ENCODE measurements around the gene KCNJ10.

The KCNJ10 gene

GRCh38 chr1:160011781-160012180 lies 58.2 kb downstream of the KCNJ10 start:
- Histone ChIP-seq H3K4me3 (ENCODE audit: low read length) (no peak overlapping the region), H3F3A (ENCODE audit: insufficient read depth, low read length) (no peaks in the 10 kb centered on the region), H3K4me2 (ENCODE audit: low read depth, low read length) (no peak overlapping the region), H3K36me3 (replicated peaks; ENCODE audit: insufficient read depth, low read length) (no peaks in the 10 kb centered on the region), H3K9me3 (replicated peaks; ENCODE audit: insufficient read depth, low read length) (no peaks in the 10 kb centered on the region), H3K79me2 (ENCODE audit: low read length) (no peaks in the 10 kb centered on the region), H3K27ac (ENCODE audit: low read length) (no peak overlapping the region), H3K4me1 (ENCODE audit: low read length) (no peaks in the 10 kb centered on the region), H4K20me1 (ENCODE audit: insufficient read depth, low read length) (no peaks in the 10 kb centered on the region), H3K9me2 (replicated peaks; ENCODE audit: insufficient read depth, low read length) (no peaks in the 10 kb centered on the region), H3K9ac (ENCODE audit: low read length) (no peak overlapping the region), H3K27me3 (replicated peaks; ENCODE audit: insufficient read depth, low read length) (no peaks in the 10 kb centered on the region), H2AFZ (ENCODE audit: low read length) (no peak overlapping the region)
- TF ChIP-seq EZH2phosphoT487 (IDR thresholded peaks at IDR 0.05; ENCODE audit: low read length) (no peak), CTCF (IDR thresholded peaks at IDR 0.05; ENCODE audit: low read length) (no peak), EZH2 (optimal IDR thresholded peaks at IDR 0.05; ENCODE audit: low read depth, low read length) (no peak)
- no peak for DNase-seq

GRCh38 chr1:160009801-160010200 lies 60.2 kb downstream of the KCNJ10 start:
- Histone ChIP-seq H3K4me1 (ENCODE audit: low read length) (no peaks in the 10 kb centered on the region), H3K9me3 (replicated peaks; ENCODE audit: insufficient read depth, low read length) (no peaks in the 10 kb centered on the region), H4K20me1 (ENCODE audit: insufficient read depth, low read length) (no peaks in the 10 kb centered on the region), H3K36me3 (replicated peaks; ENCODE audit: insufficient read depth, low read length) (no peaks in the 10 kb centered on the region), H3K27me3 (replicated peaks; ENCODE audit: insufficient read depth, low read length) (no peaks in the 10 kb centered on the region), H3K79me2 (ENCODE audit: low read length) (no peaks in the 10 kb centered on the region), H3K27ac (ENCODE audit: low read length) (no peak overlapping the region), H3K4me3 (ENCODE audit: low read length) (no peak overlapping the region), H3F3A (ENCODE audit: insufficient read depth, low read length) (no peaks in the 10 kb centered on the region), H3K4me2 (ENCODE audit: low read depth, low read length) (no peak overlapping the region), H3K9ac (ENCODE audit: low read length) (no peak overlapping the region), H3K9me2 (replicated peaks; ENCODE audit: insufficient read depth, low read length) (no peaks in the 10 kb centered on the region), H2AFZ (ENCODE audit: low read length) (no peak overlapping the region)
- DNase-seq: no peak
- no peak for TF ChIP-seq EZH2 (optimal IDR thresholded peaks at IDR 0.05; ENCODE audit: low read depth, low read length)
- TF ChIP-seq EZH2phosphoT487 (IDR thresholded peaks at IDR 0.05; ENCODE audit: low read length): no peak

- H2AFZ ChIP-seq (ENCODE audit: low read length): no peak overlapping the region
- no peak overlapping the region for H3K27ac ChIP-seq (ENCODE audit: low read length)
- H3K36me3 ChIP-seq (replicated peaks; ENCODE audit: insufficient read depth, low read length): no peaks in the 10 kb centered on the region
- no peaks in the 10 kb centered on the region for H4K20me1 ChIP-seq (ENCODE audit: insufficient read depth, low read length)
- H3K9me3 ChIP-seq (replicated peaks; ENCODE audit: insufficient read depth, low read length): no peaks in the 10 kb centered on the region
- H3K4me3 ChIP-seq (ENCODE audit: low read length): no peak overlapping the region
- H3K27me3 ChIP-seq (replicated peaks; ENCODE audit: insufficient read depth, low read length): no peaks in the 10 kb centered on the region
- H3K4me2 ChIP-seq (ENCODE audit: low read depth, low read length): no peak overlapping the region
- no peaks in the 10 kb centered on the region for H3K4me1 ChIP-seq (ENCODE audit: low read length)
- TF ChIP-seq CTCF (IDR thresholded peaks at IDR 0.05; ENCODE audit: low read length) (no peak), EZH2phosphoT487 (IDR thresholded peaks at IDR 0.05; ENCODE audit: low read length) (no peak)
- no peaks in the 10 kb centered on the region for H3K79me2 ChIP-seq (ENCODE audit: low read length)
- H3K9me2 ChIP-seq (replicated peaks; ENCODE audit: insufficient read depth, low read length): no peaks in the 10 kb centered on the region
- no peak overlapping the region for H3K9ac ChIP-seq (ENCODE audit: low read length)
- no peak for DNase-seq
- no peaks in the 10 kb centered on the region for H3F3A ChIP-seq (ENCODE audit: insufficient read depth, low read length)
These were observed 60.9 kb downstream of the KCNJ10 start for GRCh38 chr1:160009081-160009480.

- Histone ChIP-seq H3F3A (ENCODE audit: insufficient read depth, low read length) (no peaks in the 10 kb centered on the region), H2AFZ (ENCODE audit: low read length) (no peak overlapping the region), H3K9me3 (replicated peaks; ENCODE audit: insufficient read depth, low read length) (no peaks in the 10 kb centered on the region), H3K9ac (ENCODE audit: low read length) (no peak overlapping the region), H3K4me3 (ENCODE audit: low read length) (no peak overlapping the region), H4K20me1 (ENCODE audit: insufficient read depth, low read length) (no peaks in the 10 kb centered on the region), H3K27ac (ENCODE audit: low read length) (no peak overlapping the region), H3K4me1 (ENCODE audit: low read length) (no peaks in the 10 kb centered on the region), H3K36me3 (replicated peaks; ENCODE audit: insufficient read depth, low read length) (no peaks in the 10 kb centered on the region), H3K79me2 (ENCODE audit: low read length) (no peaks in the 10 kb centered on the region), H3K4me2 (ENCODE audit: low read depth, low read length) (no peak overlapping the region), H3K27me3 (replicated peaks; ENCODE audit: insufficient read depth, low read length) (no peaks in the 10 kb centered on the region), H3K9me2 (replicated peaks; ENCODE audit: insufficient read depth, low read length) (no peaks in the 10 kb centered on the region)
- TF ChIP-seq CTCF (IDR thresholded peaks at IDR 0.05; ENCODE audit: low read length) (peak; percentile 95), EZH2phosphoT487 (IDR thresholded peaks at IDR 0.05; ENCODE audit: low read length) (no peak)
- DNase-seq: peak; percentile 38
These were observed 62.3 kb downstream of the KCNJ10 start for GRCh38 chr1:160007577-160008200.

All from MM.1S (cell line).